Nephron progenitor cell (in vitro differentiated cells): ENCODE measurements around the gene XPO4.
"Not testable (repeated sequence)": the region's sequence is repeated elsewhere in the genome, so short reads cannot be mapped to it uniquely, and the experiment has no call there.

Experiments used
- DNase-seq: peaks from one replicate; pipeline ENCODE4 v3.0.0; 2021
- H3K27ac Mint-ChIP-seq: 2 replicates; pipeline ENCODE4 v1.8.0; 2021; ENCODE audit warnings: mild to moderate bottlenecking, moderate library complexity, mixed read lengths
- H3K27me3 Mint-ChIP-seq: 2 replicates; pipeline ENCODE4 v1.8.0; 2021; ENCODE audit warnings: mild to moderate bottlenecking, low read depth, mixed read lengths; ENCODE audit not compliant: poor library complexity
- H3K36me3 Mint-ChIP-seq: 2 replicates; pipeline ENCODE4 v1.8.0; 2021; ENCODE audit warnings: low read depth, mixed read lengths
- H3K4me1 Mint-ChIP-seq: 2 replicates; pipeline ENCODE4 v1.8.0; 2021; ENCODE audit warnings: mixed read lengths
- H3K4me3 Mint-ChIP-seq: 2 replicates; pipeline ENCODE4 v1.8.0; 2021; ENCODE audit warnings: mild to moderate bottlenecking, moderate library complexity, mixed read lengths
- H3K9me3 Mint-ChIP-seq: 2 replicates; pipeline ENCODE4 v1.8.0; 2021; ENCODE audit warnings: mild to moderate bottlenecking, moderate library complexity, mixed read lengths
- TF ChIP-seq, protein P1 (sequence below): fragments of 200-600 bp; sonication (generic); IDR thresholded peaks from 2 replicates; pipeline ENCODE4 v1.5.0; 2021; ENCODE audit warnings: antibody characterized with exemption

XPO4 gene

DNA sequence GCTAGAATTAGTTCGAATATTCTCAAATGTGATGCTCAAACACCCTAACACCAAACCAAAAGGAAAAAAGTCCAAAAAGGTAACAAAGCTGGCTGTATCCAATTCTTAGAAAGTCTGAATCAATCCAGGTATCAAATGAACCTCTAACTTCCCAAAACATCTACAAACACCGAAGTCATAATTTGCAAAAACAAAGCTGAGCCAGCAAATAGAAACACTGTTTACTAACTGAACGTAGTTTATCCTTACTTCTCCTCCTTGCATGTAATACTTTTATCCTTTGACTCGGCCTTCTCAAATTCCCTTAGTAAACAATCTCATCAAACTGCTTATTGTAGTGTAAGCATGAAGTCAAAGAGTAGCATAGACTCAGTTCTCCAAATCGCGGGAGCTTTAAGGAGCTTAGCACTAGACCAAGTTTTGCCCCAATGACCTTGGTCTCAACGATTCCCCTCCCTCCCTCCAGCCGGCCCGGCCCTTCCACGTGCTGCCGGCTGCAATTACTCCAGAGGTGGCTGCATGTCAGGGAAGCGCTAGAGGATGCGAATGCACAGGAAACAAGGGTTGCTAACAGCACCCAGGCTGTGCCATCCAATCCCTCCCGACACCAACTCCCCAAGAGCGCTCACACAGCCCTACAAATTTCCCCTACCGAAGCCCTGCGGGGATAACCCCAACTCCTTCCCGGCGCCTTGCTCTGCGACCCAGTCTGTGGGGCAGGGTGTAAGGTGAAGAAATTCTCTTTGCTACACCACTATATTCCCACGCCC lies 693 bp downstream of the XPO4 start:
- H3K27me3 Mint-ChIP-seq, result peaks cover 5% of the 10 kb centered on the region
- H3K27ac Mint-ChIP-seq, result peak overlapping the region; percentile 98
- TF ChIP-seq, protein P1, sequence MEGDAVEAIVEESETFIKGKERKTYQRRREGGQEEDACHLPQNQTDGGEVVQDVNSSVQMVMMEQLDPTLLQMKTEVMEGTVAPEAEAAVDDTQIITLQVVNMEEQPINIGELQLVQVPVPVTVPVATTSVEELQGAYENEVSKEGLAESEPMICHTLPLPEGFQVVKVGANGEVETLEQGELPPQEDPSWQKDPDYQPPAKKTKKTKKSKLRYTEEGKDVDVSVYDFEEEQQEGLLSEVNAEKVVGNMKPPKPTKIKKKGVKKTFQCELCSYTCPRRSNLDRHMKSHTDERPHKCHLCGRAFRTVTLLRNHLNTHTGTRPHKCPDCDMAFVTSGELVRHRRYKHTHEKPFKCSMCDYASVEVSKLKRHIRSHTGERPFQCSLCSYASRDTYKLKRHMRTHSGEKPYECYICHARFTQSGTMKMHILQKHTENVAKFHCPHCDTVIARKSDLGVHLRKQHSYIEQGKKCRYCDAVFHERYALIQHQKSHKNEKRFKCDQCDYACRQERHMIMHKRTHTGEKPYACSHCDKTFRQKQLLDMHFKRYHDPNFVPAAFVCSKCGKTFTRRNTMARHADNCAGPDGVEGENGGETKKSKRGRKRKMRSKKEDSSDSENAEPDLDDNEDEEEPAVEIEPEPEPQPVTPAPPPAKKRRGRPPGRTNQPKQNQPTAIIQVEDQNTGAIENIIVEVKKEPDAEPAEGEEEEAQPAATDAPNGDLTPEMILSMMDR, result no peak
- no peaks in the 10 kb centered on the region for H3K9me3 Mint-ChIP-seq
- peak overlapping the region; percentile 92 for H3K4me3 Mint-ChIP-seq
- peaks cover 19% of the 10 kb centered on the region for H3K4me1 Mint-ChIP-seq
- peak; percentile 57 for DNase-seq
- H3K36me3 Mint-ChIP-seq, result peaks cover 20% of the 10 kb centered on the region

DNA sequence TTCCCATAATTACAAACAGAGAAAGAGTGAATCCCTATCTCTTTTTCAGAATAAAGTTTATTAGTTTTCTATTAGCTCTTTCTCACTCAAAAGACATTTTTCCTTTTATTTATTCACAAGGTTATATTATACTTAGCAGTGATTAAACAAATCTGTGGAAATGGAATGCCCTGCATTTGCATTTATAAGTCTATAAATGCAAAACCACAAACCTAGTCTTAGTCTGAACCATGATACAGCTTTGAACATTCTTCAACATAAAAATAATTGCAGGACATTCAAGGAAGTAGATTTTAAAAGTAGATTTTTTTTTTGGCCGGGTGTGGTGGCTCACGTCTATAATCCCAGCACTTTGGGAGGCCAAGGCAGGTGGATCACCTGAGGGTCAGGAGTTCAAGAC lies 8.3 kb downstream of the XPO4 start:
- Mint-ChIP-seq H3K4me3 (no peak overlapping the region), H3K27me3 (no peaks in the 10 kb centered on the region)

DNA sequence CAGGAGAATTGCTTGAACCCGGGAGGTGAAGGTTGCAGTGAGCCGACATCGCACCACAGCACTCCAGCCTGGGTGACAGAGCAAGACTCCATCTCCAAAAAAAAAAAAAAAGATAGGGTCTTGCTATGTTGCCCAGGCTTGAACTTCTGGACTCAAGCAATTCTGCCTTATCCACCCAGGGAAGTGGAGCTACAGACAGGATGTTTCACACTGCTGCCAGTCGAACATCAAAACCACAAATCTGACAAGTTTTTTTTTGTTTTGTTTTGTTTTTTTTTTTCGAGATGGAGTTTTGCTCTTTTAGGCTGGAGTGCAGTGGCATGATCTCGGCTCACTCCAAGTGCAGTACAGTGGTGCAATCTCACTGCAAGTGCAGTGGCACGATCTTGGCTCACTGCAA lies 10.8 kb downstream of the XPO4 start:
- Mint-ChIP-seq H3K9me3 (no peaks in the 10 kb centered on the region), H3K36me3 (peaks cover 20% of the 10 kb centered on the region), H3K27ac (no peak overlapping the region)

More for the DNA sequence above, 8.3 kb downstream of the XPO4 start:
- DNase-seq, result no peak
- Mint-ChIP-seq H3K9me3 (no peaks in the 10 kb centered on the region), H3K4me1 (no peaks in the 10 kb centered on the region), H3K36me3 (peaks cover 25% of the 10 kb centered on the region), H3K27ac (no peak overlapping the region)
- TF ChIP-seq, protein P1, result no peak

DNA sequence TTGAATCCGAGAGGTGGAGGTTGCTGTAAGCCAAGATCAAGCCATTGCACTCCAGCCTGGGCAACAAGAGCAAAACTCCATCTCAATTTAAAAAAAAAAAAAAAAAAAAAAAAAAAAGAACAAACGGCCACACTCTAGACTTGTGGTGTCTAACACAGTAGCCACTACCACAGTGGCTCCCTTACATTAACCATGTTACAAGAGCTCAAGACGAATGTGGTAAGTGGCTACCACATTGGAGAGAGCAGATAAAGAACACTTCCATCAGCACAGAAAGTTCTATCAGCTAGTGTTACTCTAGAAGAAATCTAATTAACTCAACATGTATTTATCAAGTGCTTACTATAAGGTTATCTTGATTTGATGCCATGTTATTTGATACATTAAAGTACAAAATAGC lies 11.5 kb downstream of the XPO4 start:
- Mint-ChIP-seq H3K4me3 (no peak overlapping the region), H3K27ac (no peak overlapping the region), H3K9me3 (no peaks in the 10 kb centered on the region), H3K36me3 (peaks cover 20% of the 10 kb centered on the region), H3K4me1 (no peaks in the 10 kb centered on the region), H3K27me3 (no peaks in the 10 kb centered on the region)
- TF ChIP-seq, protein P1, result no peak
- DNase-seq, result no peak

More for the DNA sequence above, 10.8 kb downstream of the XPO4 start:
- TF ChIP-seq, protein P1, result no peak
- Mint-ChIP-seq H3K4me3 (no peak overlapping the region), H3K27me3 (no peaks in the 10 kb centered on the region), H3K4me1 (no peaks in the 10 kb centered on the region)
- no peak for DNase-seq

DNA sequence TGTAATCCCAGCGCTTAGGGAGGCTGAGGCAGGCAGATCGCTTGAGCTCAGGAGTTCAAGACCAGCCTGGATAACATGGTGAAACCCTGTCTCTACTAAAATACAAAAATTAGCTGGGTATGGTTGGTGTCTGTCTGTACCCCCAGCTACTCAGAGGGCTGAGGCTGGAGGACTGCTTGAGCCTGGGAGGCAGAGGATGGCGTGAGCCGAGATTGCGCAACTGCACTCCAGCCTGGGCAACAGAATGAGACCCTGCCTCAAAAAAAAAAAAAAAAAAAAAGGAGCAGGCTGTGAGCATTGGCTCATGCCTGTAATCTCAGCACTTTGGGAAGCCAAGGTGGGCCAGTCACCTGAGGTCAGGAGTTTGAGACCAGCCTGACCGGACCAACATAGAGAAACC lies 12.0 kb downstream of the XPO4 start:
- not testable (repeated sequence) for H3K4me1 Mint-ChIP-seq, H3K9me3 Mint-ChIP-seq, DNase-seq, H3K27ac Mint-ChIP-seq, H3K27me3 Mint-ChIP-seq, H3K4me3 Mint-ChIP-seq
- peaks cover 20% of the 10 kb centered on the region for H3K36me3 Mint-ChIP-seq

DNA sequence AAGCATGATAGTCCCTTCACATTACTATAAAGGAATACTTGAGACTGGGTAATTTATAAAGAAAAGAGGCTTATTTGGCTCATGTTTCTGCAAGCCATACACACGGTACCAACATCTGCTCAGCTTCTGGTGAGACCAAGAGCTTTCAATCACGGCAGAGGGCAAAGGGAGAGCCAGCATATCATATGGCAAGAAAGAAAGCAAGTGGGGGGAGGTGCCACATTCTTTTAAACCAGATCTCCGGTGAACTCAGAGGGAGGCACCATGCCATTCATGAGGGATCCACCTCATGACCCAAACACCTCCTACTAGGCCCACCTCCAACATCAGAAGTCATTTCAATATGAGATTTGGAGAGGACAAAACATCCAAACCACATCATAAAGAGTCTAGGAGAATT lies 20.3 kb downstream of the XPO4 start:
- H3K36me3 Mint-ChIP-seq, result peaks cover 54% of the 10 kb centered on the region
- TF ChIP-seq, protein P1, result no peak
- H3K4me3 Mint-ChIP-seq, result no peak overlapping the region
- peaks cover 18% of the 10 kb centered on the region for H3K9me3 Mint-ChIP-seq
- no peaks in the 10 kb centered on the region for H3K27me3 Mint-ChIP-seq
- peaks cover 34% of the 10 kb centered on the region for H3K4me1 Mint-ChIP-seq
- H3K27ac Mint-ChIP-seq, result peak overlapping the region; percentile 78
- no peak for DNase-seq
